PC-3 (cell line): ENCODE results near the gene PRR16.

Experiments
- EZH2 ChIP-seq: fragments of 300-600 bp; sonication (generic); IDR thresholded peaks from one replicate; pipeline ENCODE4 v1.6.1; 2017; ENCODE audit warnings: antibody characterized with exemption, mild to moderate bottlenecking, low read length; ENCODE audit not compliant: unreplicated experiment
- EZH2phosphoT487 ChIP-seq: fragments of 300-600 bp; sonication (generic); IDR thresholded peaks from 2 replicates; pipeline ENCODE4 v1.6.1; 2018; ENCODE audit warnings: mild to moderate bottlenecking, antibody characterized with exemption, low read length, borderline replicate concordance
- TF ChIP-seq, protein P1 (sequence below): fragments of 300-600 bp; sonication (generic); conservative IDR thresholded peaks from 2 replicates; pipeline ENCODE4 v1.5.1; 2017; ENCODE audit warnings: antibody characterized with exemption, low read depth, mild to moderate bottlenecking, low read length

DNA sequence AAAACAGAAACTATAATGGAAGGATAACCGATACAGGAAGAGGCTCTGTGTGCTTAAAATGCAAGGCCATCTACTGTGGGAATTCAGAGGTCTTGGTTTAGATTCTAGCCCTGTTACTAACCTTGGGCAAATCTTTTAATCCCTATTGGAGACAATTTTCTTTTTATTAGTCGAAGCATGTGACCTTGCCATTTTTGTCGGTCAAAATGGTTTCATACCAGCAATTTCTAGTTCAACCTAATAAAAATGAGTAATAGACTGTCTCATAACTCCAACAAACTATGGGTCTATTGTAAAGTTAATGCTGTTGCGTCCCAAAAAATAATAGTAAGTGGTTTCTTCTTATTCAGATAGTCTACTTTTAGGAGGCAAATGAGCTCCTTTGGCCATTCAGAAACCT, 38.4 kb downstream of the PRR16 start:
- TF ChIP-seq, protein P1, sequence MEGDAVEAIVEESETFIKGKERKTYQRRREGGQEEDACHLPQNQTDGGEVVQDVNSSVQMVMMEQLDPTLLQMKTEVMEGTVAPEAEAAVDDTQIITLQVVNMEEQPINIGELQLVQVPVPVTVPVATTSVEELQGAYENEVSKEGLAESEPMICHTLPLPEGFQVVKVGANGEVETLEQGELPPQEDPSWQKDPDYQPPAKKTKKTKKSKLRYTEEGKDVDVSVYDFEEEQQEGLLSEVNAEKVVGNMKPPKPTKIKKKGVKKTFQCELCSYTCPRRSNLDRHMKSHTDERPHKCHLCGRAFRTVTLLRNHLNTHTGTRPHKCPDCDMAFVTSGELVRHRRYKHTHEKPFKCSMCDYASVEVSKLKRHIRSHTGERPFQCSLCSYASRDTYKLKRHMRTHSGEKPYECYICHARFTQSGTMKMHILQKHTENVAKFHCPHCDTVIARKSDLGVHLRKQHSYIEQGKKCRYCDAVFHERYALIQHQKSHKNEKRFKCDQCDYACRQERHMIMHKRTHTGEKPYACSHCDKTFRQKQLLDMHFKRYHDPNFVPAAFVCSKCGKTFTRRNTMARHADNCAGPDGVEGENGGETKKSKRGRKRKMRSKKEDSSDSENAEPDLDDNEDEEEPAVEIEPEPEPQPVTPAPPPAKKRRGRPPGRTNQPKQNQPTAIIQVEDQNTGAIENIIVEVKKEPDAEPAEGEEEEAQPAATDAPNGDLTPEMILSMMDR = no peak
- TF ChIP-seq EZH2 (no peak), EZH2phosphoT487 (no peak)
